Neural progenitor cell (in vitro differentiated cells): ENCODE results near the gene GRIFIN.

Source experiments
- CTCF ChIP-seq: fragments of 200-600 bp; sonication (generic); IDR thresholded peaks from 2 replicates; pipeline ENCODE4 v1.5.1; 2017; ENCODE audit warnings: antibody characterized with exemption, mild to moderate bottlenecking
- EZH2 ChIP-seq: fragments of 200-600 bp; sonication (generic); IDR thresholded peaks from 2 replicates; pipeline ENCODE4 v1.6.1; 2017; ENCODE audit warnings: antibody characterized with exemption, mild to moderate bottlenecking, moderate library complexity
- EZH2phosphoT487 ChIP-seq: fragments of 200-600 bp; sonication (generic); IDR thresholded peaks from 2 replicates; pipeline ENCODE4 v1.6.1; 2017; ENCODE audit warnings: antibody characterized with exemption

- TF ChIP-seq CTCF (no peak), EZH2 (no peak), EZH2phosphoT487 (no peak)
Observed at GRCh38 chr7:2472739-2473138, 3.5 kb downstream of the GRIFIN start.
